HG02571 (cell line): ENCODE data around the gene PPP1CC.
"Not testable (repeated sequence)": the region's sequence is repeated elsewhere in the genome, so short reads cannot be mapped to it uniquely, and the experiment has no call there.

Source experiments
- ATAC-seq: cut with Tn5 transposase; IDR thresholded peaks from one replicate; pipeline ENCODE4 v1.9.1; 2021; ENCODE audit warnings: mild to moderate bottlenecking, moderate library complexity; ENCODE audit not compliant: unreplicated experiment

The PPP1CC gene

DNA sequence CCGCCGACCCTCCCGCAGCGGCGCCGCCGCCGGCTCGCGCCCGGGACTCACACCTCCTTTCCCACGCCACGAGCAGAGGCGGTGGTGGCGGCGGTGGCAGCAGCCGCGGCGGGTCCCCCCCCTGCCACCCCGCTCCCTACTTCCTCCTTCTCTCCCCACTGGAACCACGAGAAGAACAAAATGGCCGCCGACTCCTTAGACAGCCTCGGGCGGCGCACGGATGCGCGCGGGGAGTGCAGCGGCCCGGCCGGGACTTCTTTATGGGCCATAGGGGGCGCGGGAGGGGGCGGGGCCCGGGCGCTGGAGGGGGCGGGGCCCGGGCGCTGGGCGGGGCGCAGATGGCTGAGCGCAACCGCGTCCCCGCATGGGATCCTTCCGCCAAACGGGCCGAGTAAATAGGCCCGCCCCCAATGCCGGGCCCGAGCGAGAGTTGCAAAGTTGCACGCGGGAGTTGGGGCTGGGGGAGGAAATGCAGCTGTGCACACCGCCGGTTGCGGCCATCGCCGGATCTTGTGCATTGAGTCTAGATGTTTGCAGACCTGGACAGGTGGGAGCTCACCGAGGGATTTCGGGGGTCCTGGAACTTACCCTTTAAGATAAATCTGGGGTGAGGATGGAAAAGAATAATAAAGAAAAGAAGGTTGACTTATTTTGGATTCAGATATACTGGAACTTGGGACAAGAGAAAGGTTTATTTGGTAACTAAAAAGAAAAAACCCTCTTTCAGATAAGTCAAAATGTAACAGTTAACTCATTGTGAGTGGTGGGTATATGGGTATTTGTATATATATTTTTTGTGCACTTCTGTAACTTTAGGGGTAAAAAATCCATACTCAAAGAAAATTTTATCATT, at the start of gene PPP1CC:
Gene PPP1CC (minus strand): TSS at position 174 of the 853 bp plus-strand sequence. CDS start 184 bp downstream, outside the sequence.
- peak; percentile 66 for ATAC-seq

DNA sequence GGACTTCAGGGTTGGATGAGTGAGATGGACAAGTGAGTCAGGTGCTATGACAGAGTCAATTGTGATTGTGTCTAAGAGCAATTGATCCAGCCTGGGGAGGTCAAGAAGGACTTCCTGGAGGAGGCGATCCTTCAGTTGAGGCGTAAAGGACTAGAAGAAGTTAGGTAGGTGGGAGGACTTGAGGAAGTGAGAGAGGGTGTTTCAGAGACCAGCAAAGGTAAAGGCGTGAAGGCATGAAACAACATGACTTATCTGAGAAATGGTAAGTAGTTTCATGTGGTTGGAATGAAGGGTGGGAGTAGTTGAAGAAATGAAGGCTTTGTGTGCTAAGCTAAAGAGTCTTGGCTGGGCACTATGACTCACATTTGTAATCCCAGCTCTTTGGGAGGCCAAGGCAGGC, 48.9 kb upstream of the PPP1CC start:
- ATAC-seq, result no peak

DNA sequence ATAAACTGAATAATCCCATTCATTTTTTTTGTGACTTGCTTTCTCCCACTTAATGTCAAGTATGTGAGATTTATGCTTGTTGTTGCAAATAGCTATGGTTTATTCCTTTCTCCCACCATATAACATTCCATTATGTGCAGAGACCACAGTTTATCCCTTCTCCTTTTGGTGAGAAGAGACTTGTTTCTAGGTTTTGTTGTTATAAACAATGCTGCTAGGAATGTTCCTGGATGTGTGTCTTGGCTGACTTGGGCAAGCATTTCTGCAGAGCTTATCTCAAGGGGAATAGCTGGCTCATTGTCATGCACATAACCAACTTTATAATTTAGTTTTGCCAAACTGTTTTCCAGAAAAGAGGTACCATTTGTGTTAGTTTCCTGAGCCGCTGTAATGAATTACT, 47.6 kb upstream of the PPP1CC start:
- no peak for ATAC-seq

DNA sequence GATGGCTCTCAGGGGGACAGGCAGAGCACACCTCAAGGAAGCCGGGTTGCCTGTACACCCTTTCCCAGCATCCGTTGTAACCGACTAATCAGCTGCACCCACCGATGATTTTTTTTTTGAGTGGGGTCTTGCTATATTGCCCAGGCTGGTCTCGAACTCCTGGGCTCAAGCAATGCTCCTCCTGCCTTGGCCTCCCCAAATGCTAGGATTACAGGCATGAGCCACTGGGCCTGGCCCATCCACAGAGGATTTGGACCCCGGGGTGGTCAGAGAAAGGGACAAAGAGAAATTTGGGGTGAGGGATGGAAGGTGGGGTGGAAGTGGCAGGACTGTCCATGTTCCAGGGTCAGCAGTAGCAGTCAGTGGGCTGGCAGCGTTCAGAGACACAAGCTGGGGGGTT, 43.3 kb upstream of the PPP1CC start:
- ATAC-seq, result no peak

DNA sequence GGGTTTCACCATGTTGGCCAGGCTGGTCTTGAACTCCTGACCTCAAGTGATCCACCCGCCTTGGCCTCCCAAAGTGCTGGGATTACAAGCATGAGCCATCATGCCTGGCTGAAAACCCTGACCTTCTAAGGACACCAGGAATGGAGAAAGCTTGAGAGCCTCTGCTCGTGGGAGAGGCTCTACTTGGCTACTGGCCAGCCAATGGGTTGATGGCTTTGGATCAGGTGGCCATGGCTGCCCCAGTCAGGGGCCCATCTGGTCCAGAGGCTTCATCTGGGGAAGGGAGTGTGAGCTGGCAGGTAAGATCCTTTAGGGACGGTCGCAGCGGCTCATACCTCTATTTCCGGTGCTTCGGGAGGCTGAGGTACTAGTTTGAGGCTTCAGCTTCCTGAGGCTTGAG, 42.5 kb upstream of the PPP1CC start:
- no peak for ATAC-seq

DNA sequence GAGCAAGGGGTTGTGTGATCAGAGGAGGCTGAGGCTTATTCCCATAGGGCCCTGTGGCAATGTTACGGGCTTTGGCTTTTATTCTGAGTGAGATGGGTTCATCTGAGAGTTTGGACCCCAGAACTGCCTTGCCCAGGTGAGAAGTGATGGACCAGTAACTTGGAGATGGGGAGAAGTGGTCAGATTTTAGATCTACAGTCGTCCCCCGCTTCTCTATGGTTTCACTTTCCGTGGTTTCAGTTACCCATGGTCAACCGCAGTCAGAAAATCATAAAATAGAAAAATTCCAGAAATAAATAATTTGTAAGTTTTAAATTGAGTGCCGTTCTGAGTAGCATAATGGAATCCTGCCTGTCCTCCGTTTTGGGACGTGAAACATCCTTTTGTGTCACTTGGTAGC, 40.2 kb upstream of the PPP1CC start:
- no peak for ATAC-seq

DNA sequence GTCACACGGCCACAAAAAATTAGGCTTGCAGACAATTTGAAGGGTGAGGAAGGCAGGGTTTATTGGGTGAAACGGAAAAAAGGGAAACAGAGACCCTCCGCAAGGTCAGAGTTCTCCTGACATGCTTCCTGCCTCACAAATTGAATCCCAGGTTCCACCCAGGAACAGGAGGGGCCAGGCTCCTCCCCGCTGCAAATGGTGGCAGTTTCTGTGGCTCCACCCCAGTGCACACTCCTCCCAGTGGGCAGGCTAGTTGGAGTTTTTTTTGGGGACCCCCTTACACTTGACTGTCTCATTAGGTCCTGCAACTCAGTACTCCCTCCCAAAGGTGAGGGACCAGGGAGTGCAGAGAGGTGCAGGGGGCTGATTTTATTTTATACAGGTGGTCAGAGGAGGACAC, 39.4 kb upstream of the PPP1CC start:
- no peak for ATAC-seq

DNA sequence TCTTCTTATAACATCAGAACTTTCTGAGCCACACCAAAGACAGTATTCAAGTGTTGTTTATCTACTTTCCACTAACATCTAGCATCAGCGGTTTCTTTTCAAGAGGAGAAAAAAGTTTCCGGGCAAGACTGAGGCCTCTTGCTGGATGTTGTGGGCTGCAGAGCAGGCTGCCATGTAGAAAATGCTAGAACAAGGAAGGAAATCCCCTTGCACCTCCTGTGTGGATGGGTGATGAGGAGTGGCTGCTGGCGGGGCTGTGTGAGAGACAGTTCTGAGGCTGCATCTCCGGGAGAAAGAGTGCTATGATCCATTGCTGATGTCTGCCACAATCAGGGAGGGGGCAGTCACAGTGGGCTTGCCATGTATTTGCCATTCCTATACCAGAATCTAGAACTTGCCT, 37.8 kb upstream of the PPP1CC start:
- ATAC-seq, result no peak

DNA sequence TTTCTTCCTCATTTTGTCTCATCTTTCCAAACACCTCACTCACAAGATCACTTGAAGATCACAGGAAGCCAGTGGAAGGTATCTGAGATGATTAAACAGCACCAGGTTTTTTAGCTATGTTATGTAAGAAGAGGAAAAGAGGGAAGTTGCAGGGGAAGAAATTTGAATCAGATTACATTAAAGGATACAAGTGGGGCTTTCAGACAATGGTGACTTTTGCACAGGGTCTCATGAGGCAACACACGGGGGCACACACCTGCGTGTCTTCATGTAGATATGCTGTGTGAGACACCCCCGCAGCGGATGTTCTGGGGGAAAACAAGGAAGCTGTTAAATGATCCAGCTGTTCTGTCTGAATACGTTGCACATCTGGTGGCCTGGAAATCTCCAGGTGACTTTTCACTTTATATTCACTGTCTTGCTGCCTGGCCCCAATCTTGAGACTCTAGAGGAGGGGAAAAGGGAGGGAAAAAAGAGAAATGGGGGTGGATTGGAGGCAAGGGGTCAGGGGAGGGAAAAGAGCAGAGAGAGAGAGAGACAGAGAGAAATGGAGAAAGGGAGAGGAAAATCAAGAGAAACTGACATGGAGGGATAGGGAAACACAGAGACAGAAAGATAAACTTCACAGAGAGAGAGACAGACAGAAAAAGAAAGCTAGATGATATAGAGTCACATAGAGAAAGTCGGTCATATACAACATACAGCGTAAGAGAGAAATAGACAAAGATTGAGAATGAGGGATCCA, 36.3 kb upstream of the PPP1CC start:
- ATAC-seq, result no peak

DNA sequence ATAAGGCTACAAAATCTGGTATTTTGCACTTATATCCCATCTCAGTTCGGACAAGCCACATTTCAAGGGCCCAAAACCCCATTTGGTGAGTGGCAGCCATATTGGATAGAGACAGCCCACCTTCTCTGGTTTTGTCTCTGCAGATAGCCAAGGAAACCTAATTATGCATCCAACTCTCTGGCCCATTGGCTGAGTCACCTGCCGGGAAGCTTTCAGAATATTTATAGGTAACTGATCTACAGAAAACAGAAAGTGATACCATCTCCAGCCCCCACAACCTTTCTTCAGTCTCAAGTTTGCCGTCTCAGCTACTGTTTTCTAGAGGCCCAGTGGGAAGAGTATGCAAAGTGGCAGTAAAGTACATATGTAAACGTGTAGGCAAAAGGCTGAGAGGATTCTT, 33.7 kb upstream of the PPP1CC start:
- peak; percentile 92 for ATAC-seq

DNA sequence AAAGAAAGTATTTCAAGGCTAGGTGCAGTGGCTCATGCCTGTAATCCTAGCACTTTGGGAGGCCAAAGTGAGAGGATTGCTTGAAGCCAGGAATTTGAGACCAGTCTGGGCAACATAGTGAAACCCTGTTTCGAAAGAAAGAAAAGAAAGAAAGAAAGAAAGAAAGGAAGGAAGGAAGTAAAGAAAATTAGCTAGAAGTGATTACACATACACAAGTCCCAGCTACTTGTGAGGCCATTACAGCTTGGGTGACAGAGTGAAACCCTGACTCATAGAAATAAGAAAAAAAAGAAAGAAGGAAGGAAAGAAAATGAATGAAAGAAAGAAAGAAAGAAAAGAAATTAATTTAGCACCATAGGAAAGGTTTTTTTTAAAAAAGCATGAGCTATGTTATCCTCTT, 33.3 kb upstream of the PPP1CC start:
- no peak for ATAC-seq

DNA sequence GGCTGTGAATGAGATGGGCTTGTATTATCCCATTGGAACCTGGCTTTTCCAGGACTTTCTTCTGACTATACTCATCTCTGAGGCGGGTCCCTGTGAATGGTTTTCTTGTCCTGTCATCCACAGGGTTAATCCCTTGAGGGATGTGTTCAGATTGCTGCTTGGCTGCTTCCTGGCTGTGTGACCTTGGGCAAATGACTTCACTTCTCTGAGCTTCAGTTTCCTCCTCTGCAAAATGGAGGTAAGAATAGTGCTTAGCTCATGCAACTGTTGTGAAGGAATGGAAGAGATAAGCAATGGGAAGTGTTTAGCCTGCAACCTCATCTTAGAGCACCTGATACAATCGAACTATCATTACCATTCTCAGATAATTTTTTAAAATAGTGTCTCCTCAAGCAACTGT, 32.1 kb upstream of the PPP1CC start:
- no peak for ATAC-seq

DNA sequence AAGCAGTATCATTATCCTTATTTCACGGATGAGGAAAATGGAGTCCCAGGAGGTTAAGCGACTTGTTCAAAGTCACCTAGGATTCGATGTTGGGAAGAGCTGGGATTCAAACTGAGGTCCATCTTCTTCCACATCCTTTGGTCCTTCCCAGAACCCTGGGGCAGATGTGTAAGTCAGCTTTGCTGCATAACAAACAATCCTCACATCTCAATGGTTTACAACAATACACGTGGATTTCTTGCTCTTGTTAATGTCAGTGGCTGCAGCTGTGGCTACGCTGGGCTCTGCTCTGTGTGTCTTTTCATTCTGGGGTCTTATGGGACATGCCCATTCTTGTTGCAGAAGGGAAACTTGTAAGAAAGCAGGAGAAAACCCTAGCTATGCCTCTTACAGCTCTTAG, 26.3 kb upstream of the PPP1CC start:
- ATAC-seq, result no peak

DNA sequence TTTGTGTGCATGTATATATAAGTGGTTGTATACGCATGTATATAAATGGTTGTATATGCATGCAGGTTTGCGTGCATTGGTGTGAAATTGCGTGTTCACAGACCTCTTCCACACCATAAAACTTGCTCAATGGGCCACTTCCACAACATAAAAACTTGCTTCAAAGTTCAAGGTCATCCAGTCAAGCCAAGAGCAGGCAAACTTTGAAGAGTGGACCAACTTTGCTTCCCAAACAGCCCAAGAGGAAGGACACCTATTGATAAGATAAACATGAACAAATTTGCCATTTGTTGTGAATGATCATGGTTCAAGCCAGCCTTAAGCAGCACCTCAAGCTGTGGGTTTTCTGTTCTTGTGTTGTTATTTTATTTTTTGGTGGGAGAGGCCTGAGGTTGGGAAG, 25.2 kb upstream of the PPP1CC start:
- ATAC-seq, result no peak

DNA sequence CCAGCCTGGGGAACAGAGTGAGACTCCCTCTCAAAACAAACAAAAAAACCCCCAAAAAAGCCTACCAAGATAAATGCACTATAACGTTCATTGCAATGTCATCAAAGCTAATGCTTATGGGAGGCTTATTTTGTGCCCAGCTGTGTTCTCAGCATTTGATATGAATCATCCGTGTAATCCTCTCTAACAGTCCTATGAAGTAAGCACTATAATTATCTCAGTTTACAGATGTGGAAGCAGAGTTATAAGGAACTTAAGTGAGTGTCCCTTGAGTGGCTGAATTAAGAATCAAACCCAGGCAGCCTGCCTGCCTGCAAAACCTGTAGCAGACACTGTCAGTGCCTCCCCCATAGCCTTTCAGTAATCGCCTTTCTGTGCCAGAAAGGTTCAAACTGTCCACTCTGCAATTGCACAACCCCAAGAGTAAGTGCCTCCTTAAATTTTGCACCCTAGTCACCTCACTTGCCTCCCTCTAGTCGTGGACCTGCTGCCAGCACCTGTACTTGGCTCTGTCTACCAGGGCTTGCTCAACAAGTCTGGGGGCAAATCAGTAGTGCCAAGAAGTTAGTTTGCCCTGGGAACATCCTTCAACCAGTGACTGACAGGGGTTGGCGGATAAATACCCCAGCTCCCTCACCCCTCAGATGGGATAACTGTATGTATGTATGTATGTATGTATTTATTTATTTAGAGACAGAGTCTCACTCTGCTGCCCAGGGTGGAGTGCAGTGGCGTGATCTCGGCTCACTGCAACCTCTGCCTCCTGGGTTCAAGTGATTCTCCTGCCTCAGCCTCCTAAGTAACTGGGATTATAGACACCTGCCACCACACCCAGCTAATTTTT, 23.8 kb upstream of the PPP1CC start:
- ATAC-seq, result no peak

DNA sequence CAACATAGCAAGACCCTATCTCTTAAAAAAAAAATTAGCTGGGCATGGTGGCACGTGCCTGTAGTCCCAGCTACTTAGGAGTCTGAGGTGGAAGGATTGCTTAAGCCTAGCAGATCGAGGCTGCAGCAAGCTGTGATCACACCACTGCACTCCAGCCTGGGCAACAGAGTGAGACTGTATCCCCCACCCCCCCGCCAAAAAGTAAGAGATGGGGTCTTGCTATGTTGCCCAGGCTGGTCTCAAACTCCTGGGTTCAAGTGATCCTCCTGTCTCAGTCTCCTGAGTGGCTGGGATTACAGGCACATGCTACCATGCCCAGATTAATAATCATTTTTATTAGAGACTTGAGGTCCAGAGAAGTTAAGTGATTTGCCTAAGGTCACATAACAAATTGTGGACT, 22.9 kb upstream of the PPP1CC start:
- not testable (repeated sequence) for ATAC-seq

DNA sequence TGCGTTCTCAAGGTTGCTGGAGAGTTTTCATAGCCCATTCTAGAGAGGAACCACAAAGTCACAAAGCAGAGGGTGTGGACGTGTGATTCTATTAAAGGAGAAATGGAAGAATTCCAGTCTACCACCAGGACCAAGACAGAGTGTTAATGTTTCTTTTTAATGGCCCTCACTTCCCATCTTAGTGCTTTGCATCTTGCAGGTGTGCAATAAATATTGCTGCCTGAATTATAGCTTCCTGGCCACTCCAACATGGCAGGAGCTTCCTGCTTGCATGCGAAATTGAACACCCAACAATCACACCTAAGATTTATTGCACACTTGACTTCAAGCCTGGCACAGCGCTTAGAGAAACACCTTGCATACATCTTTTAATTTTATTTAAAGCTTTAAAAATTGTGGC, 22.4 kb upstream of the PPP1CC start:
- ATAC-seq, result no peak

DNA sequence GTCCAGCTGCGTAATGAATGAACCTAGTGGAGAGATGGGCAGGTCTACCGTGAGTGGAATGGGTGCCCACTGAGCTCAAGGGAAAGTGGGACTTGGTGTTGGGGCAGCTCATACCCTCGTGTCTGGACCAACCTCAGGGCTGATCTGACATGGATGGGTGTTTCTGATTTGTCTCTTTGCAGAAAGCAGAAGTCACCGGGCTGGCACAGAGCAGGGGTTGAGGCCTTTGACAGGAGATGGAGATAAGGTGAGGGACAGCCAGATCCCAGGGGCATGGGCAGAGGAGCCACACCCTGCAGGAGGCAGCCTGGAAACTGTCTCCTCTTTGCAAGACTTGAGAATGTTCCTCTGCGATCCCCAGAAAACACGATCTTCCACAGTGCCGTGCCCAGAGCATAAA, 20.9 kb upstream of the PPP1CC start:
- no peak for ATAC-seq

DNA sequence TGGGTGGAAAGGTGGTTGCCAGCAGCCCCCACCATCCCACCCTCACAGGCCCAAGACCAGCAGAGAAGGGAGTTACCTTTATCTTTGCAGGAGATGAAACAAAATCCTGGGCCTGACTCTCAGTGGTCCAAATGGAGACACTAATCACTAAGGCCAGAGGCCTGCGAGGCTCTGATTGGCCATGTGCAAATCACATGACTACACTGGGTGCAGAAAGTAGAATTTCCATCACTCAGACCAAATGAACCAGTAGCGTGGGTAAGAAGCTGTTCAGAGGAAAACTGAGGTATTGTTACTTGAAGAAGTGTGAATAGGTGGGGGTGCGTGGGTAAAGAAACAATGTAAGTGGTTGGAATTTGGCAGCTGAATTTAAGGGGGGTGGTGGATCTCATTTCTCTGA, 20.2 kb upstream of the PPP1CC start:
- ATAC-seq, result no peak

DNA sequence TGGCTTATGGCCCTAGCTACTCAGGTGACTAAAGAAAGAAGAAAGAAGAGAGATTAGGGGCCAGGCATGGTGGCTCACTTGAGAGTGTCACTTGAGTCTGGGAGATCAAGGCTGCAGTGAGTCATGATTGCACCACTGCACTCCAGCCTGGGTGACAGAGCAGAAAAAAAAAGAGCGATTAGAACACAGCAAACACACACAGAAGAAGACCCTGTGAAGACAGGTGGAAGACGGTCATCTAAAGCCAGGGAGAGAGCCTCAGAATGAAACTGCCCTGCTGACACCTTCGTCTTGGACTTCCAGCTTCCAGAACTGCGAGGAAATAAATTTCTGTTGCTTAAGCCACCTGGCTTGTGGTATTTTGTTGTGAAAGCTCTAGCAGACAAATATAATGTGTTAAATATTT, 17.5 kb upstream of the PPP1CC start:
- no peak for ATAC-seq

DNA sequence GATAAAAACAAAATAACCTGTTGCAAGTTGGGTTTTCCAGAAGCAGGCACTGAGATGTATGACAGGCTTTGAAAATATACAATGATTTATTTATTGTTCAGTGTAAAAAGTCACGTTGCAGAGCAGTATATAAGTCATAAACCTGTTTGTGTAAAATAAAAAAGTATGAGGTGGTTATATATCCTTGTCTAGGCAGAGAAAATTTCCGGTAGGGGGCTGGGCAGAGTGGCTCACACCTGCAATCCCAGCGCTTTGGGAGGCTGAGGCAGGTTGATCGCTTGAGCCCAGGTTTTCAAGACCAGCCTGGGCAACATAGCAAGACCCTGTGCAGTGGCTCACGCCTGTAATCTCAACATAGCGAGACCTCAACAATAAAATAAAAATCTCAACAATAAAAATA, 16.2 kb upstream of the PPP1CC start:
- ATAC-seq, result no peak
